GM12874 (cell line): Measurements from ENCODE around the gene ASB13.

Source experiments
- CTCF ChIP-seq: IDR thresholded peaks from 2 replicates; pipeline ENCODE4 v1.5.1; 2011; ENCODE audit warnings: low read depth, mild to moderate bottlenecking, control low read depth, low read length, moderate library complexity; ENCODE audit not compliant: insufficient read depth

Gene ASB13

GRCh38 chr10:5683065-5683464 lies 16.7 kb upstream of the ASB13 start:
- TF ChIP-seq CTCF: no peak

- TF ChIP-seq CTCF: no peak
Measured at GRCh38 chr10:5681930-5682329, 15.5 kb upstream of the ASB13 start.

GRCh38 chr10:5679606-5680005 lies 13.2 kb upstream of the ASB13 start:
- TF ChIP-seq CTCF: no peak

GRCh38 chr10:5679037-5679435 lies 12.6 kb upstream of the ASB13 start:
- no peak for TF ChIP-seq CTCF

- TF ChIP-seq CTCF: no peak
Measured at GRCh38 chr10:5678397-5679036, 12.1 kb upstream of the ASB13 start.

GRCh38 chr10:5670662-5671375 lies 4.4 kb upstream of the ASB13 start:
- TF ChIP-seq CTCF: no peak

- TF ChIP-seq CTCF: no peak
Measured at GRCh38 chr10:5669604-5670003, 3.2 kb upstream of the ASB13 start.
